HEK293 (cell line): Measurements from ENCODE around the gene TUT1.

ENCODE experiments used
- CTCF ChIA-PET: fragments of 350-600 bp; formaldehyde crosslinking; extraction: SDS; loops from one replicate; lab custom pipeline; 2021; ENCODE audit warnings: antibody characterized with exemption; lab: Yijun Ruan, JAX
- POLR2A ChIA-PET: fragments of 300-600 bp; formaldehyde crosslinking; extraction: SDS; loops from one replicate; lab custom pipeline; 2020; ENCODE audit warnings: antibody characterized with exemption, inconsistent platforms; lab: Yijun Ruan, JAX
- H3K27ac ChIP-seq: fragments of 200-500 bp; sonication (Bioruptor generic); 2 replicates; pipeline ENCODE4 v1.5.1; 2014; ENCODE audit warnings: low read depth, low read length, control low read depth, inconsistent platforms; ENCODE audit errors: extremely low read depth
- H3K36me3 ChIP-seq, 2 experiments: fragments of 200-500 bp in 1 of 2; sonication (Bioruptor generic) in 1 of 2; 1 replicate in 1 of 2; 2 replicates in 1 of 2; pipeline ENCODE4 v1.5.1; 2014 to 2017; ENCODE audit warnings: inconsistent platforms in 2 of 2, low read length in 2 of 2; ENCODE audit not compliant: control insufficient read depth in 2 of 2, insufficient read depth in 1 of 2
- H3K4me1 ChIP-seq: fragments of 200-500 bp; sonication (Bioruptor generic); 2 replicates; pipeline ENCODE4 v1.5.1; 2014; ENCODE audit warnings: mild to moderate bottlenecking, low read length, inconsistent platforms; ENCODE audit not compliant: control insufficient read depth, insufficient read depth
- H3K4me3 ChIP-seq: 2 replicates; pipeline ENCODE4 v1.5.1; 2011; ENCODE audit warnings: low read depth, mild to moderate bottlenecking, control low read depth, low read length, moderate library complexity
- H3K9me3 ChIP-seq: fragments of 200-500 bp; sonication (Bioruptor generic); 2 replicates; pipeline ENCODE4 v1.5.1; 2014; ENCODE audit warnings: low read depth, low read length, inconsistent platforms; ENCODE audit not compliant: control insufficient read depth, insufficient read depth
- BCL11B ChIP-seq: fragments of 450-650 bp; formaldehyde crosslinking; IDR thresholded peaks from 2 replicates; pipeline ENCODE4 v1.5.1; 2016; ENCODE audit warnings: low read depth, missing biosample characterization, missing genetic modification characterization
- GLI4 ChIP-seq: fragments of 450-650 bp; formaldehyde crosslinking; IDR thresholded peaks from 2 replicates; pipeline ENCODE4 v1.5.1; 2016; ENCODE audit warnings: missing biosample characterization, missing genetic modification characterization
- HOXA7 ChIP-seq: sonication (generic); formaldehyde crosslinking; IDR thresholded peaks from 2 replicates; pipeline ENCODE4 v1.8.1; 2022; ENCODE audit warnings: missing genetic modification reagents, borderline replicate concordance
- PRDM1 ChIP-seq: fragments of 450-650 bp; formaldehyde crosslinking; IDR thresholded peaks from 2 replicates; pipeline ENCODE4; 2016; ENCODE audit warnings: missing biosample characterization, missing genetic modification characterization
- PRDM10 ChIP-seq: fragments of 450-650 bp; formaldehyde crosslinking; IDR thresholded peaks from 2 replicates; pipeline ENCODE4 v1.5.1; 2016; ENCODE audit warnings: missing biosample characterization, missing genetic modification characterization
- ZBTB17 ChIP-seq: fragments of 450-650 bp; formaldehyde crosslinking; IDR thresholded peaks from 2 replicates; pipeline ENCODE4 v1.5.1; 2016; ENCODE audit warnings: missing biosample characterization, missing genetic modification characterization
- ZBTB21 ChIP-seq: fragments of 450-650 bp; formaldehyde crosslinking; IDR thresholded peaks from 2 replicates; pipeline ENCODE4 v1.5.1; 2017; ENCODE audit warnings: missing biosample characterization, missing genetic modification characterization
- ZIC2 ChIP-seq: fragments of 450-650 bp; formaldehyde crosslinking; IDR thresholded peaks from 2 replicates; pipeline ENCODE4 v1.5.1; 2016; ENCODE audit warnings: missing biosample characterization, missing genetic modification characterization
- ZNF311 ChIP-seq: fragments of 450-650 bp; formaldehyde crosslinking; IDR thresholded peaks from 2 replicates; pipeline ENCODE4 v1.5.1; 2017; ENCODE audit warnings: missing biosample characterization, missing genetic modification characterization, borderline replicate concordance
- ZNF335 ChIP-seq: fragments of 450-650 bp; formaldehyde crosslinking; conservative IDR thresholded peaks from 2 replicates; pipeline ENCODE4 v1.5.1; 2016; ENCODE audit warnings: missing biosample characterization, missing genetic modification characterization
- ZNF366 ChIP-seq: fragments of 450-650 bp; formaldehyde crosslinking; conservative IDR thresholded peaks from 2 replicates; pipeline ENCODE4 v1.5.1; 2016; ENCODE audit warnings: missing biosample characterization, missing genetic modification characterization
- ZNF416 ChIP-seq: fragments of 450-650 bp; formaldehyde crosslinking; IDR thresholded peaks from 2 replicates; pipeline ENCODE4 v1.5.1; 2016; ENCODE audit warnings: missing biosample characterization, missing genetic modification characterization
- ZNF555 ChIP-seq: fragments of 450-650 bp; formaldehyde crosslinking; conservative IDR thresholded peaks from 2 replicates; pipeline ENCODE4 v1.5.1; 2017; ENCODE audit warnings: missing biosample characterization, mild to moderate bottlenecking, missing genetic modification characterization, inconsistent platforms
- ZNF561 ChIP-seq: fragments of 450-650 bp; IDR thresholded peaks from 2 replicates; pipeline ENCODE4 v1.5.1; 2018; ENCODE audit warnings: missing biosample characterization, missing genetic modification characterization, borderline replicate concordance
- ZNF707 ChIP-seq: fragments of 450-650 bp; formaldehyde crosslinking; IDR thresholded peaks from 2 replicates; pipeline ENCODE4 v1.5.1; 2016; ENCODE audit warnings: missing biosample characterization, missing genetic modification characterization
- ZNF76 ChIP-seq: fragments of 450-650 bp; formaldehyde crosslinking; IDR thresholded peaks from 2 replicates; pipeline ENCODE4; 2016; ENCODE audit warnings: low read depth, missing biosample characterization, missing genetic modification characterization, borderline replicate concordance
- ZNF792 ChIP-seq: fragments of 450-650 bp; formaldehyde crosslinking; IDR thresholded peaks from 2 replicates; pipeline ENCODE4 v1.5.1; 2016; ENCODE audit warnings: missing biosample characterization, missing genetic modification characterization
- ZNF830 ChIP-seq: fragments of 450-650 bp; IDR thresholded peaks from 2 replicates; pipeline ENCODE4 v1.5.0; 2018; ENCODE audit warnings: missing biosample characterization, missing genetic modification characterization, low read depth, mild to moderate bottlenecking, moderate library complexity
- TF ChIP-seq, protein P1 (sequence below): fragments of 450-650 bp; formaldehyde crosslinking; IDR thresholded peaks from 2 replicates; pipeline ENCODE4 v1.5.1; 2017; ENCODE audit warnings: missing biosample characterization, missing genetic modification characterization
- TF ChIP-seq, protein P2 (sequence below): fragments of 450-650 bp; formaldehyde crosslinking; IDR thresholded peaks from 2 replicates; pipeline ENCODE4; 2016; ENCODE audit warnings: missing biosample characterization, missing genetic modification characterization
- TF ChIP-seq, protein P3 (sequence below): fragments of 450-650 bp; formaldehyde crosslinking; IDR thresholded peaks from 2 replicates; pipeline ENCODE4 v1.5.1; 2016; ENCODE audit warnings: missing biosample characterization, missing genetic modification characterization

The TUT1 gene

DNA sequence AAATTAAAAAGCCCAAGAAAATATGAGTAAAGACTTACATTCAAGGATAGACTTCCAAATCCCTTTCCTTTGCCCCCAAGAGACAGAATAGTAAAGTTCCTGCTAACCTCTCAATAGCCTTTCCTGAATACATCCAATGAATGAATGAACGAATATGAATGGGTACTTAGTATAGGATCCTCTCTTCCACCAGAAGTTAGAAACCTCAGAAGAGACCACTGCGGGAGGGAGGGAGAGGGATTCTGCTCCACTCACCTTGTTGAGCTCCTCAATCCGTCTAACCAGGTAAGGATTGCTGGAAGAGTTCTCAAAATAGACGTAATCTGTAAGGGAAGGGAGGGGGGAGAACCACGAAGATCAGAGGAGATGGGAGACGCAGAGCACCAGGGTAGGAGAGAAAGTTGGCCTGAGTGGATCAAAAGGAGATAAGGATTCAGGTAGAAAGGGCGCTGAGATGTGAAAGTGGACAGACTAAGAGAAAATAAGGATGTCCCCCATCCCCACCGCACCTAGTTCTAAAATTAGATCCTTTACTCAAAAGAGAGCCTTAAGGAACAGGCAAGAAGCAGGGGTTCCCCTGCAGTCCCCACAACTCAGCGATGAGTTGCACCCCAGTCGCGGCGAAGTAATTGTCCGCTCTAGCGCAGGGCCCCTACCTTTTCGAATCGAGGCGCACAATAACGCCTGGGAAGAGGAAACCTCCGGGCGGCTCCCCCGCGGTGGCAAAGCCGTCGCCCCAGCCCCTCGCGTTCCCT is 9.2 kb upstream of the TUT1 start:
- Histone ChIP-seq H3K4me3 (peak overlapping the region; percentile 91), H3K4me1 (no peaks in the 10 kb centered on the region), H3K36me3 (peaks cover 17 to 68% of the 10 kb centered on the region in 2 experiments; a peak in 2 of 3 replicates), H3K27ac (peak overlapping the region; percentile 95), H3K9me3 (no peaks in the 10 kb centered on the region)
- ChIA-PET POLR2A (interaction anchor here (0.6 to 4.2 kb wide), 12 partner anchors 9 to 176 kb away, joined by 3 to 140 read pairs (median 9); partner anchors contain the start of genes B3GAT3, C11orf98, CSKMT and EEF1G), CTCF (interaction anchor here (1.0 to 2.4 kb wide), 5 partner anchors 10 to 206 kb away, joined by 3 to 12 read pairs (median 5); partner anchors contain the start of genes GANAB, ROM1 and TUT1)
- TF ChIP-seq ZNF76 (tag by site-specific recombination) (no peak), ZNF335 (tag by site-specific recombination) (peak; percentile 71), ZNF830 (tag by site-specific recombination) (no peak), PRDM10 (tag by site-specific recombination) (peak; percentile 82), ZBTB17 (peak; percentile 61; the same call in 1 of the 2 replicates), ZNF366 (peak; percentile 47), ZNF561 (no peak), ZNF792 (tag by site-specific recombination) (0 out of 2 replicates have a peak, but pooled peaks have one; percentile 8), ZNF416 (no peak), PRDM1 (tag by site-specific recombination) (peak; percentile 95)
- TF ChIP-seq, protein P1, sequence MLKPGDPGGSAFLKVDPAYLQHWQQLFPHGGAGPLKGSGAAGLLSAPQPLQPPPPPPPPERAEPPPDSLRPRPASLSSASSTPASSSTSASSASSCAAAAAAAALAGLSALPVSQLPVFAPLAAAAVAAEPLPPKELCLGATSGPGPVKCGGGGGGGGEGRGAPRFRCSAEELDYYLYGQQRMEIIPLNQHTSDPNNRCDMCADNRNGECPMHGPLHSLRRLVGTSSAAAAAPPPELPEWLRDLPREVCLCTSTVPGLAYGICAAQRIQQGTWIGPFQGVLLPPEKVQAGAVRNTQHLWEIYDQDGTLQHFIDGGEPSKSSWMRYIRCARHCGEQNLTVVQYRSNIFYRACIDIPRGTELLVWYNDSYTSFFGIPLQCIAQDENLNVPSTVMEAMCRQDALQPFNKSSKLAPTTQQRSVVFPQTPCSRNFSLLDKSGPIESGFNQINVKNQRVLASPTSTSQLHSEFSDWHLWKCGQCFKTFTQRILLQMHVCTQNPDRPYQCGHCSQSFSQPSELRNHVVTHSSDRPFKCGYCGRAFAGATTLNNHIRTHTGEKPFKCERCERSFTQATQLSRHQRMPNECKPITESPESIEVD (tag by site-specific recombination): no peak

GRCh38 chr11:62599901-62600300 is 8.6 kb upstream of the TUT1 start:
- no peaks in the 10 kb centered on the region for H3K4me1 ChIP-seq
- H3K36me3 ChIP-seq: peaks cover 17 to 68% of the 10 kb centered on the region in 2 experiments; a peak in 2 of 3 replicates
- H3K27ac ChIP-seq: peak overlapping the region; percentile 95
- CTCF ChIA-PET: interaction anchor here (0.9 to 2.1 kb wide), 5 partner anchors 12 to 205 kb away, joined by 3 to 5 read pairs (median 5); partner anchors contain the start of genes EML3, GANAB and ROM1
- POLR2A ChIA-PET: interaction anchor here (0.6 to 4.2 kb wide), 18 partner anchors 8 to 281 kb away, joined by 3 to 140 read pairs (median 6); partner anchors contain the start of genes B3GAT3, C11orf98, CSKMT and EEF1G
- peak overlapping the region; percentile 91 for H3K4me3 ChIP-seq
- no peaks in the 10 kb centered on the region for H3K9me3 ChIP-seq
- TF ChIP-seq ZNF311 (tag by site-specific recombination) (no peak), HOXA7 (no peak), ZNF555 (tag by site-specific recombination) (no peak), ZNF707 (tag by site-specific recombination) (no peak), GLI4 (tag by site-specific recombination) (no peak), ZBTB21 (tag by site-specific recombination) (no peak), ZIC2 (tag by site-specific recombination) (no peak), BCL11B (tag by site-specific recombination) (no peak)
- TF ChIP-seq, protein P1 (tag by site-specific recombination): no peak
- TF ChIP-seq, protein P2, sequence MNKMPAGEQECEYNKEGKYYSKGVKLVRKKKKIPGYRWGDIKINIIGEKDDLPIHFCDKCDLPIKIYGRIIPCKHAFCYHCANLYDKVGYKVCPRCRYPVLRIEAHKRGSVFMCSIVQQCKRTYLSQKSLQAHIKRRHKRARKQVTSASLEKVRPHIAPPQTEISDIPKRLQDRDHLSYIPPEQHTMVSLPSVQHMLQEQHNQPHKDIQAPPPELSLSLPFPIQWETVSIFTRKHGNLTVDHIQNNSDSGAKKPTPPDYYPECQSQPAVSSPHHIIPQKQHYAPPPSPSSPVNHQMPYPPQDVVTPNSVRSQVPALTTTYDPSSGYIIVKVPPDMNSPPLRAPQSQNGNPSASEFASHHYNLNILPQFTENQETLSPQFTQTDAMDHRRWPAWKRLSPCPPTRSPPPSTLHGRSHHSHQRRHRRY: no peak
- TF ChIP-seq, protein P3, sequence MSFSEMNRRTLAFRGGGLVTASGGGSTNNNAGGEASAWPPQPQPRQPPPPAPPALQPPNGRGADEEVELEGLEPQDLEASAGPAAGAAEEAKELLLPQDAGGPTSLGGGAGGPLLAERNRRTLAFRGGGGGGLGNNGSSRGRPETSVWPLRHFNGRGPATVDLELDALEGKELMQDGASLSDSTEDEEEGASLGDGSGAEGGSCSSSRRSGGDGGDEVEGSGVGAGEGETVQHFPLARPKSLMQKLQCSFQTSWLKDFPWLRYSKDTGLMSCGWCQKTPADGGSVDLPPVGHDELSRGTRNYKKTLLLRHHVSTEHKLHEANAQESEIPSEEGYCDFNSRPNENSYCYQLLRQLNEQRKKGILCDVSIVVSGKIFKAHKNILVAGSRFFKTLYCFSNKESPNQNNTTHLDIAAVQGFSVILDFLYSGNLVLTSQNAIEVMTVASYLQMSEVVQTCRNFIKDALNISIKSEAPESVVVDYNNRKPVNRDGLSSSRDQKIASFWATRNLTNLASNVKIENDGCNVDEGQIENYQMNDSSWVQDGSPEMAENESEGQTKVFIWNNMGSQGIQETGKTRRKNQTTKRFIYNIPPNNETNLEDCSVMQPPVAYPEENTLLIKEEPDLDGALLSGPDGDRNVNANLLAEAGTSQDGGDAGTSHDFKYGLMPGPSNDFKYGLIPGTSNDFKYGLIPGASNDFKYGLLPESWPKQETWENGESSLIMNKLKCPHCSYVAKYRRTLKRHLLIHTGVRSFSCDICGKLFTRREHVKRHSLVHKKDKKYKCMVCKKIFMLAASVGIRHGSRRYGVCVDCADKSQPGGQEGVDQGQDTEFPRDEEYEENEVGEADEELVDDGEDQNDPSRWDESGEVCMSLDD (tag by site-specific recombination): no peak
